ENCODE results near the gene ASIC4.

GRCh38 chr2:219574484-219575311 is 60.4 kb downstream of the ASIC4 start:
- TF ChIP-seq CTCF (IDR thresholded peaks at IDR 0.05; ENCODE audit: insufficient read depth, low read length, poor library complexity, severe bottlenecking), result no peak
- TF ChIP-seq EZH2phosphoT487 (conservative IDR thresholded peaks at IDR 0.05; ENCODE audit: low read length), result no peak
